HG03139 (cell line): ENCODE measurements around the gene CNEP1R1.
A peak's percentile ranks its signal among the peaks of the same experiment; 100 is the strongest.

Source experiments
- ATAC-seq: cut with Tn5 transposase; IDR thresholded peaks from one replicate; pipeline ENCODE4 v1.9.1; 2021; ENCODE audit not compliant: unreplicated experiment

The CNEP1R1 gene

DNA sequence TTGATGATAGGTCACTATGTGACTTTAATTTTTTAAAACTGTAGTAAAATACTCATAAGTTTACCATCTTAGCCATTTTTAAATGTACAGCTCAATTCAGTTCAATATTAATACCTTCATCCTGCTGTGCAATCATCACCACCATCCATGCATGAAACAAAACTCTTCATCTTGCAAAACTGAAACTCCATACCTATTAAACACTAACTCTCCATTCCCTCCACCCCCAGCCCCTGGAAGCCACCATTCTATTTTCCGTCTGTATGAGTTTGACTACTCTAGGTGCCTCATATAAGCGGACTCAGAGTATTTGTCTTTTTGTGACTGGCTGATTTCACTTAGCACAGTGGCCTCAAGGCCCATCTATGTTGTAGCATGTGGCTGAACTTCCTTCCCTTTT is 9.4 kb upstream of the CNEP1R1 start:
- ATAC-seq, result no peak

DNA sequence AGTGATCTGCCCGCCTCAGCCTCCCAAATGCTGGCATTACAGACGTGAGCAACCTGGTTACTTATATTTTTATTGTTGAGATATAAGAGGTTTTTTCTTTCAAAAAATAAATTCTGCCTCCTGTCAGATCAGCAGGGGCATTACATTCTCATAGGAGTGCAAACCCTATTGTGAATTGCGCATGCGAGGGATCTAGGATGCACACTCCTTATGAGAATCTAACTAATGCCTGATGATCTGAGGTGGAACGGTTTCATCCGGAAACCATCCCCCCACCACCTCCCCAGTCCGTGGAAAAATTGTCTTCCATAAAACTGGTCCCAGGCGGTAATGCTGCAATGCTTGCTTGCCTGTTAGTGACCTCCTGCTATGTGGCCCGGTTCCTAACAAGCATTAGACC is 7.5 kb upstream of the CNEP1R1 start:
- no peak for ATAC-seq

- no peak for ATAC-seq
Measured at GRCh38 chr16:50021544-50021943, 3.5 kb upstream of the CNEP1R1 start.

DNA sequence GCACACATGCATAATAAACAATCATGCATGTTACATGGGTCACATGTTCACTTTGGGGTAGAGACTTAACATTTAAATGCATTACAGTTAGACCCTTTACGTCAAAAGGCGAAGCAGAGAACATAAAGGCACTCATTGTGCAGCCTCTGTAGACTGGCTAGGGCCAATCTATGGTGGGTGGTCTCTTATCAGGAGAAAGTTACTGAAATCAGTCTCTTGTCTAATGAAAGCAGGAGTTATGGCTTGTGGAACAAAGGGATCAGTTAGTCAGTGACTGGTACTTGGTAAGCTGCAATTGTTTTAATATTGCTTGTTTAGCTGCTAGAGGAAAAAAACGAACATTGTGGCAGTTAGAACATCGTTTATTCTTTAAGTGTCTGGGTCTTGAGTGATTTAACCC is 1.4 kb upstream of the CNEP1R1 start:
- ATAC-seq, result no peak

DNA sequence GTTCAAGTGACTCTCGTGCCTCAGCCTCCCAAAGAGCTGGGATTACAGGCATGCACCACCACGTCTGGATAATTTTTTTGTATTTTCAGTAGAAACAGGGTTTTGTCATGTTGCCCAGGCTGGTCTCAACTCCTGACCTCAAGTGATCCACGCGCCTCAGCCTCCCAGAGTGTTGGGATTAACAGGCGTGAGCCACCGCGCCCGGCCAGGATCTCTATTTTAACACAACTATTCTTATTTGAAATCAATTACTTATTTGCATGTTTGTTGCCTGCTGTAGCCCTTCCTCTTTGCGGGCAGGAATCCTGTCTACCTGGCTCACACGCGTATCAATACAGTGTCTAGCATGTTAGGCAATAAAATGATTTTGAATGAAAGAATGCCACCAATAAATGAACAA is 818 bp upstream of the CNEP1R1 start:
- ATAC-seq, result no peak

- peak; percentile 11 for ATAC-seq
Measured at GRCh38 chr16:50025537-50025931, 509 bp downstream of the CNEP1R1 start.

GRCh38 chr16:50027829-50028228 is 2.8 kb downstream of the CNEP1R1 start:
- ATAC-seq, result no peak

DNA sequence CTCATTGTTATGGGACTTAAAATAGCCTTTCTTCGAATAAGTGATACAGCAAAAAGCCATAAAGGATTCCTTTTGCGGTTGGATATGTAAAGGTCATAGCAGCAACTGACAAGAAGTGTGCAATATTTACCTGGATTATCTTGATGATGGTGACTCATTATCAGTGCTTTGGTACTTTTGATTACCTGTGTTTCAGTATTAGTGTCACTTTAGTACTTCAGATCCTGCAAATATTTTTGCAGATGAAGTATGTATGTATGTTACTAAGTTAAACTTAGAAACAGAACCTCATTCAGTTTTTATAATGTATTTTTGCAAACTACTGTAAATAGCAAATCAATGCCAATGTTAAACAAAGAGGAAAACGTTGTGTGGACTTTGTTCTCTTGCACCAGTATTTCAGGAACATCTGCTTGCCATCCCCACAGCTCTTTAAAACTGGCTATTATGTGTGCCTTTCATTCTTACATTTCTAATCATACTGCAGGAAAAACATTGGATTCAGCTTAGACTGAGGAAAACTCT is 10.5 kb downstream of the CNEP1R1 start:
- ATAC-seq, result no peak

- ATAC-seq, result no peak
Measured at GRCh38 chr16:50036426-50036825, 11.4 kb downstream of the CNEP1R1 start.

DNA sequence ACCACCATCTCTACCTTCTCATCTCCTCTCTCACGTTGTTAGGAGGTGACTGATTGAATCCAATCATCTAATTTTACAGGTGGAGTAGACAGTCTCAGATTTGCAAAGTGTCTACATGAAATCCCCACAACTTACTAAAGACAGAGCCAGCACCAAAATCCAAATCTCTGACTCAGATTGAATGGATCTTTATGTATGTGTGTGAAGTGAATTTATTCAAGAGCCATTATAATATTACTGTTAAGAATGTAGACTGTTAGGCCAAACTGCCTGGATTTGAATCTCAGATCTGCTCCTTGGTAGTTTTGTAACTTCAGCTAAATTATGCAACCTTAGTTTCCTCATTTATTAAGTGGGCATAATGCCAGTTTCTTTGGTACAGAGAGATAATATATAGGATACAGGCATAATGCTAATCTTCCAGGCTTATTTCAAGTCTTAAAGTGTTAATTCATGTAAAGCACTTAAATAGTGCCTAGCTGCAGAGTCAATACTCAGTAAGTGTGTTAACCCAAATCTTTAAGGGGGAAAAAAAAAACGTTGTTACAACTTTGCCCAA is 12.7 kb downstream of the CNEP1R1 start:
- ATAC-seq, result no peak

GRCh38 chr16:50038286-50038685 is 13.3 kb downstream of the CNEP1R1 start:
- ATAC-seq, result no peak

- ATAC-seq, result no peak
Measured at GRCh38 chr16:50038756-50039529, 13.9 kb downstream of the CNEP1R1 start.

DNA sequence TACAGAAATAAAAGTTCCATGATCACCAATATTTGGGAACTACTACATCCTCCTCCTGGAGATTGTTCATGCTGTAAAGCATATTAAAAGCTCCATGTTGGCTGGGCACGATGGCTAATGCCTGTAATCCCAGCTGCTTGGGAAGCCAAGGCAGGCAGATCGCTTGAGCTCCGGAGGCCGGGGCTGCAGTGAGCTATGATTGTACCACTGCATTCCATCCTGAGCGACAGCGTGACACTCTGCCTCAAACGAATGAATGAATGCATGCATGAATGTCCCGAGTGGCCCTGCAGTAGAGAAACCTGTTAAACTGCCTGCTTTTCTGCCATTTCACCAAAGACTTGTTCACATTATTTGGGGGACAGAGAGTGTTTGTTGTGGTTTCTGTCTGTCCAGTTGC is 15.0 kb downstream of the CNEP1R1 start:
- no peak for ATAC-seq

- no peak for ATAC-seq
Measured at GRCh38 chr16:50040710-50041109, 15.7 kb downstream of the CNEP1R1 start.

DNA sequence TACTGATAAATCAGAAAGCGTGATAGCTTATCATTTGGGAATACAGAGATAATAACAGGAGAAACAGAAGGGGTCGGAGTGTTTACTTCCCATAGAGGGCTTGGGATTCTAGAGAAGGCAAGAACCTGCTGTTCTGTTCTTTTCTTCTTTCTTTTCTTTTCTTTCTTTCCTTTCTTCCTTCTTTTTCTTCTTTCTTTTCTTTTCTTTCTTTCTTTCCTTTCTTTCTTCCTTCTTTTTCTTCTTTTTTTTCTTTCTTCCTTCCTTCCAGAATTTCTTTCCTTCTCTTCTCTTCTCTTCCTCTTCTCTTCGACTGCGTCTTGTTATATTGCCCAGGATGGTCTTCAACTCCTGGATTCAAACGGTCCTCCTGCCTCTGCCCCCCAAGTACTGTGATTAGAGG is 18.3 kb downstream of the CNEP1R1 start:
- no peak for ATAC-seq

GRCh38 chr16:50045412-50045811 is 20.4 kb downstream of the CNEP1R1 start:
- ATAC-seq, result no peak

GRCh38 chr16:50046853-50047252 is 21.8 kb downstream of the CNEP1R1 start:
- no peak for ATAC-seq

DNA sequence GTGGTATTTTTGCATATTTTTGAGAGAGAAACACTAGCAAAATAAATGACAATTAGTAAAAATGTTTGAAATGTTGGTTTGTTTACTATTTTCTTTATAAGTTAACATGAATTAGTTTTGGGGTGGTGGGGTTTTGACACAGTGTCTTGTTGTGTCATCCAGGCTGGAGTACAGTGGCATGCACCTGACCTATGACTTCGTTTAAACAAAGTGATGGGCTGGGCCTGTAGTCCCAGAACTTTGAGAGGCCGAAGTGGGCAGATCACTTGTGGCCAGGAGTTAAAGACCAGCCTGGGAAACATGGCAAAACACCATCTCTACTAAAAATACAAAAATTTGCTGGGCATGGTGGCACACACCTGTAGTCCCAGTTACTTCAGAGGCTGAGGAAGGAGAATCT is 22.8 kb downstream of the CNEP1R1 start:
- ATAC-seq, result no peak

DNA sequence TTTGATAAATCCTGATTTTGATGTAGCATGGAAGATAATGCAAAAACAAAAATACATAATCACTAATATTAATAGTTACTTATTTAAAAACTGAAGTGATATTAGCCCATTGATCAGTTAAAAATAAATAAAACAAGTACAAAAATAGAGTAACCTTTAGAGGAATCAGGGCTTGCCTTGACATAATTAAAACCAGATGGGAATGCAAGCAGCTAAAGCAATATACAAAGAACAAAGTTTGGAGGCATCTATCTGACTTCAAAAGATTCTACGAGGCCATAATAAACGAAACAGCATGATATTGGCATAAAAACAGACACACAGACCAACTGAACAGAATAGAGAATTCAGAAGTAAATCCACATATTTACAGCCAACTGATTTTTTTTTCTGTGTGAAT is 25.8 kb downstream of the CNEP1R1 start:
- no peak for ATAC-seq

DNA sequence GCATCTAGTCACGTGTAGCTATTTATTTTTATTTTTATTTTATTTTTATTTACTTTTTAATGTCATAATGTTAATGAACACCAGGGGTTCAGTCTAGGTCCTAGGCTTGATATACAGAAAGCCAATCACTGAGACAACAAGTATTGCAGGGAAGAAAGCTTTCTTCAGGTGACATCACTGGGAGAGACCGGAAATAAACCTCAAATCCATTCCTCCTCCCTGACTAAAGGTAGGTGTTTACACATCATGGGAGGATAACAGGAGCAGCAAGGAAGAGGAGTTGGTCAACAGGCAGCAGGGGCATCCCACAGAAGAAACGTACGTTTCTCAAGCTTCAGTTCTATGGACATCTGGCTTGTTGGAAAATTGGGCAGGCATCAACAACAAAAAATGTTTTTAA is 31.2 kb downstream of the CNEP1R1 start:
- no peak for ATAC-seq

- ATAC-seq, result no peak
Measured at GRCh38 chr16:50058091-50058771, 33.2 kb downstream of the CNEP1R1 start.

DNA sequence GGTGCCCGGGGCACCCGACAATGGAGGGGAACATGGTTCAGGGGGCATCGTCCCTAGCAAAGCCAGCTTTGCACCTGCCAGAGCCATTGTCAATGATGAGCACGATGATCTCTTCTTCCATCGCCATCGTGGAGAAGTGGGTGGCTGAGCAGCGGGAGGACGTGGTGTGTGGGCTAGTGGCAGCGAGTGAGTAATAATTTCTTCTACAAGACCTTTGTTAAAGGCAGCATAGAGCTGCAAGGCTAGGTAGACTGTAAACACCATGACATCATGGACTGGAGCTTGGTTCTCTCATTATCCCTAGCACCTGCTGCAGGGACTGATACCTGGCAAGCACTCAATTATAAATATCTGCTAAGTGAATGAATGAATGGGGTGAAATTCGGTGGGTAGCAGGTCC is 34.1 kb downstream of the CNEP1R1 start:
- ATAC-seq, result no peak
